HG02973 (cell line): ENCODE data around the gene MTSS2.
"Not testable (repeated sequence)": the region's sequence is repeated elsewhere in the genome, so short reads cannot be mapped to it uniquely, and the experiment has no call there.

Source experiments
- ATAC-seq: cut with Tn5 transposase; IDR thresholded peaks from one replicate; pipeline ENCODE4 v1.9.1; 2021; ENCODE audit warnings: moderate library complexity; ENCODE audit not compliant: unreplicated experiment

The MTSS2 gene

GRCh38 chr16:70656712-70657263 is 29.1 kb downstream of the MTSS2 start:
- ATAC-seq, result no peak

GRCh38 chr16:70656065-70656711 is 29.7 kb downstream of the MTSS2 start:
- no peak for ATAC-seq

- peak; percentile 50 for ATAC-seq
Measured at GRCh38 chr16:70653809-70654771, 31.8 kb downstream of the MTSS2 start.

- no peak for ATAC-seq
Measured at GRCh38 chr16:70653406-70653805, 32.4 kb downstream of the MTSS2 start.

GRCh38 chr16:70652322-70652721 is 33.5 kb downstream of the MTSS2 start:
- ATAC-seq, result no peak

GRCh38 chr16:70651524-70651923 is 34.3 kb downstream of the MTSS2 start:
- no peak for ATAC-seq

GRCh38 chr16:70650216-70650615 is 35.6 kb downstream of the MTSS2 start:
- no peak for ATAC-seq

- no peak for ATAC-seq
Measured at GRCh38 chr16:70649300-70649699, 36.6 kb downstream of the MTSS2 start.

GRCh38 chr16:70648606-70649005 is 37.2 kb downstream of the MTSS2 start:
- ATAC-seq, result no peak

GRCh38 chr16:70647441-70648359 is 38.2 kb downstream of the MTSS2 start:
- ATAC-seq, result no peak

- ATAC-seq, result no peak
Measured at GRCh38 chr16:70646260-70647241, 39.3 kb downstream of the MTSS2 start, which contains the start of gene IL34. Gene IL34 (plus strand): TSS chr16:70646559. CDS start chr16:70646948, 389 bp downstream.

- ATAC-seq, result no peak
Measured at GRCh38 chr16:70644763-70645597, 40.9 kb downstream of the MTSS2 start.

GRCh38 chr16:70643264-70643663 is 42.6 kb downstream of the MTSS2 start:
- not testable (repeated sequence) for ATAC-seq

- no peak for ATAC-seq
Measured at GRCh38 chr16:70642633-70643032, 43.2 kb downstream of the MTSS2 start.

- ATAC-seq, result no peak
Measured at GRCh38 chr16:70638814-70639792, 46.8 kb downstream of the MTSS2 start.
